ENCODE data around the gene DYRK1B.
"Not testable (repeated sequence)": the region's sequence is repeated elsewhere in the genome, so short reads cannot be mapped to it uniquely, and the experiment has no call there.

The DYRK1B gene

GRCh38 chr19:39829702-39830275, 4.2 kb downstream of the DYRK1B start:
- no peak for DNase-seq

GRCh38 chr19:39828654-39829032, 5.3 kb downstream of the DYRK1B start:
- DNase-seq = no peak

- no peak for DNase-seq
Measured at GRCh38 chr19:39828015-39828653, 5.8 kb downstream of the DYRK1B start.

- DNase-seq = no peak
Measured at GRCh38 chr19:39827216-39827615, 6.7 kb downstream of the DYRK1B start.

GRCh38 chr19:39826311-39826945, 7.5 kb downstream of the DYRK1B start:
- no peak for DNase-seq

- no peak for DNase-seq
Measured at GRCh38 chr19:39825531-39826076, 8.4 kb downstream of the DYRK1B start.

GRCh38 chr19:39825093-39825463, 8.9 kb downstream of the DYRK1B start:
- DNase-seq = no peak

GRCh38 chr19:39824143-39825092, 9.5 kb downstream of the DYRK1B start:
- no peak for DNase-seq

- no peak for DNase-seq
Measured at GRCh38 chr19:39823686-39824085, 10.3 kb downstream of the DYRK1B start.

- no peak for DNase-seq
Measured at GRCh38 chr19:39820696-39821095, 13.3 kb downstream of the DYRK1B start.

- DNase-seq = no peak
Measured at GRCh38 chr19:39819786-39820185, 14.2 kb downstream of the DYRK1B start.

GRCh38 chr19:39818626-39819097, 15.3 kb downstream of the DYRK1B start:
- no peak for DNase-seq

- no peak for DNase-seq
Measured at GRCh38 chr19:39817888-39818561, 15.9 kb downstream of the DYRK1B start.

- no peak for DNase-seq
Measured at GRCh38 chr19:39816287-39817048, 17.5 kb downstream of the DYRK1B start.

GRCh38 chr19:39814595-39814994, 19.4 kb downstream of the DYRK1B start:
- no peak for DNase-seq

- DNase-seq = not testable (repeated sequence)
Measured at GRCh38 chr19:39814111-39814510, 19.9 kb downstream of the DYRK1B start.

- no peak for DNase-seq
Measured at GRCh38 chr19:39813264-39813993, 20.5 kb downstream of the DYRK1B start.

- DNase-seq = no peak
Measured at GRCh38 chr19:39811064-39811463, 22.9 kb downstream of the DYRK1B start.

- no peak for DNase-seq
Measured at GRCh38 chr19:39810424-39810823, 23.5 kb downstream of the DYRK1B start.

GRCh38 chr19:39809368-39809767, 24.6 kb downstream of the DYRK1B start:
- DNase-seq = no peak

GRCh38 chr19:39808688-39809087, 25.3 kb downstream of the DYRK1B start:
- not testable (repeated sequence) for DNase-seq
